Gastrocnemius medialis (tissue), 4 donors: Measurements from ENCODE around the gene DUOX1. TPM values are rescaled to one million over a fixed set of nuclear protein-coding genes. Genes with fewer than 3 reads are reported as not detected.

Experiments
- ATAC-seq, 2 donors: fragments of 150-250 bp; one replicate each; pipeline ENCODE4 v1.9.1; 2016
- DNase-seq, 2 donors: peaks; one replicate each; pipeline ENCODE4 v3.0.0-alpha.2; 2019
- H3K27ac ChIP-seq, 4 donors: fragments of 200-600 bp; sonication (generic); 1 replicate in 1 of 4; 2 replicates in 3 of 4; pipeline ENCODE4 v1.5.1; 2016 to 2018; ENCODE audit warnings: mild to moderate bottlenecking in 2 of 4, moderate library complexity in 1 of 4
- H3K27me3 ChIP-seq, 3 donors: fragments of 200-600 bp; sonication (generic) in 2 of 3; 1 replicate in 1 of 3; 2 replicates in 2 of 3; pipeline versions ENCODE4 v1.5.1 to v1.6.0; 2016 to 2019; ENCODE audit warnings: mild to moderate bottlenecking in 1 of 3, moderate library complexity in 1 of 3
- H3K36me3 ChIP-seq, 2 donors: fragments of 200-600 bp; sonication (generic) in 1 of 2; one replicate each; pipeline ENCODE4 v1.5.1; 2017 to 2018
- H3K4me1 ChIP-seq, 2 donors: fragments of 200-600 bp; sonication (generic) in 1 of 2; one replicate each; pipeline ENCODE4 v1.5.1; 2016 to 2017; ENCODE audit warnings: mild to moderate bottlenecking in 2 of 2
- H3K4me3 ChIP-seq, 4 donors: fragments of 200-600 bp; sonication (generic) in 3 of 4; 1 replicate in 1 of 4; 2 replicates in 3 of 4; pipeline ENCODE4 v1.5.1; 2016 to 2019; ENCODE audit warnings: mild to moderate bottlenecking in 2 of 4
- H3K9me3 ChIP-seq, 3 donors: fragments of 200-600 bp; sonication (generic) in 2 of 3; 1 replicate in 1 of 3; 2 replicates in 2 of 3; pipeline ENCODE4 v1.5.1; 2016 to 2019
- POLR2A ChIP-seq, 2 donors: fragments of 450-650 bp; IDR thresholded peaks; one replicate each; pipeline ENCODE4 v1.6.1; 2017; ENCODE audit warnings: antibody characterized with exemption in 2 of 2, mild to moderate bottlenecking in 2 of 2, moderate library complexity in 2 of 2
- in situ Hi-C, 4 donors: fragments of 200-750 bp; cut with MboI; loops; one replicate each; pipeline versions ENCODE4 v1.15.0 to v1.8.0; 2017; ENCODE audit warnings: low sequenced_read_pairs in 4 of 4
- intact Hi-C: fragments of 100-400 bp; cut with DNase I; formaldehyde crosslinking; loops from one replicate; pipeline ENCODE4 v1.15.1; 2023; ENCODE audit warnings: low total_unique reads
- total RNA-seq, 4 donors: library from RNA; depleted of rRNA; stranded (reverse); fragments of >200 nt; gene quantifications; one replicate each; pipeline versions ENCODE4 v1.1.0 to v1.2.3, GENCODE V29; 2016
- TF ChIP-seq, protein P1 (sequence below), 5 experiments: fragments of 450-650 bp in 3 of 5; fragments of 200-600 bp in 2 of 5; sonication (generic) in 2 of 5; IDR thresholded peaks in 4 of 5; conservative IDR thresholded peaks in 1 of 5; 1 replicate in 4 of 5; 2 replicates in 1 of 5; pipeline ENCODE4 v1.5.1; 2016 to 2019; ENCODE audit warnings: antibody characterized with exemption in 5 of 5, mild to moderate bottlenecking in 3 of 5, moderate library complexity in 3 of 5

The DUOX1 gene
- total RNA-seq, 4 donors from 2014 or later = 0.07 to 0.56 (median 0.13) TPM; not detected in 1

DNA sequence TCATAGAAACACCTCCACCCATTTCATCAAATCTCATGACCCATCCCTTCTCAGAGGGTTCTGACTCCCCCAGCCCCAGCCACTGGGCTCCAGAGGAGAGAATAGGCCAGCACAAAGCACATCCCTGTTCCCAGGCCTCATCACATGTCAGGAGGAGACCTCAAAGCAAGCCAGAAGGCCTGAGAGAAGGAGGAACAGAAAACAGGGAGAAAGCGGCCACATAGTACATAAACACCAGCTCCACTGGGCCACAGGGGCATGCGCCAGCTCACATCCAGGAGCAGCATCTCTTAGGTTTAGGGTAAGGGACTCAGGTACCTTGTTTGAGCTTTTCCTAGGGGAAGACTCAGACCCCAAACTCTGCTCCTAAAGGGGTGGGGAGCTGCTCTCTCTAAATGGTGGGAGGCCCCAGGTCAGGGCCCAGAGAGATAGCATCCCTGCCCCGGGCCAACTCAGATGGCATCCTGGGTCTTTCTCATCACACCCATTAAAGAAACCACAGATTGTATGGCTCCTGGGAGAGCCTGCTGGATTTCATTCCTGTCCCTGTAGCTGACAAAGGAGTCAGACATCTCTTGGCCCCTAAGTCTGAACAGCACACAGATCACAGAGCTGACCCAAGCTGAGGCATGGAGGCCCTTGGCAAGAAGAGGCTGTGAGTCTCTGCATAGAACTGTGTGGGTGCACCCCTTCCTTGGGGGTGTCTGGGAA lies 55.4 kb downstream of the DUOX1 start:
- no peak overlapping the region for H3K4me3 ChIP-seq
- H3K27me3 ChIP-seq = no peaks in the 10 kb centered on the region
- no peak for ATAC-seq
- intact Hi-C loops (loop anchor here (10.0 kb wide), 1 partner anchor 470 kb away; the partner anchor contains the start of genes B2M and PATL2), in situ Hi-C loops (loop anchor here in 2 of 4 donors (25.0 kb wide), 1 partner anchor 452 kb away; the partner anchor contains the start of gene SQOR (in 2 of the 2))
- no peak for DNase-seq
- no peaks in the 10 kb centered on the region for H3K9me3 ChIP-seq
- H3K4me1 ChIP-seq = peaks cover 11 to 14% of the 10 kb centered on the region in 2 donors
- no peak overlapping the region for H3K27ac ChIP-seq
- TF ChIP-seq, protein P1, sequence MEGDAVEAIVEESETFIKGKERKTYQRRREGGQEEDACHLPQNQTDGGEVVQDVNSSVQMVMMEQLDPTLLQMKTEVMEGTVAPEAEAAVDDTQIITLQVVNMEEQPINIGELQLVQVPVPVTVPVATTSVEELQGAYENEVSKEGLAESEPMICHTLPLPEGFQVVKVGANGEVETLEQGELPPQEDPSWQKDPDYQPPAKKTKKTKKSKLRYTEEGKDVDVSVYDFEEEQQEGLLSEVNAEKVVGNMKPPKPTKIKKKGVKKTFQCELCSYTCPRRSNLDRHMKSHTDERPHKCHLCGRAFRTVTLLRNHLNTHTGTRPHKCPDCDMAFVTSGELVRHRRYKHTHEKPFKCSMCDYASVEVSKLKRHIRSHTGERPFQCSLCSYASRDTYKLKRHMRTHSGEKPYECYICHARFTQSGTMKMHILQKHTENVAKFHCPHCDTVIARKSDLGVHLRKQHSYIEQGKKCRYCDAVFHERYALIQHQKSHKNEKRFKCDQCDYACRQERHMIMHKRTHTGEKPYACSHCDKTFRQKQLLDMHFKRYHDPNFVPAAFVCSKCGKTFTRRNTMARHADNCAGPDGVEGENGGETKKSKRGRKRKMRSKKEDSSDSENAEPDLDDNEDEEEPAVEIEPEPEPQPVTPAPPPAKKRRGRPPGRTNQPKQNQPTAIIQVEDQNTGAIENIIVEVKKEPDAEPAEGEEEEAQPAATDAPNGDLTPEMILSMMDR (IDR thresholded peaks at IDR 0.05 in 4 of 5, conservative IDR thresholded peaks at IDR 0.05 in 1 of 5) = no peak
- no peak for TF ChIP-seq POLR2A (IDR thresholded peaks at IDR 0.05)
- H3K36me3 ChIP-seq = no peaks in the 10 kb centered on the region

DNA sequence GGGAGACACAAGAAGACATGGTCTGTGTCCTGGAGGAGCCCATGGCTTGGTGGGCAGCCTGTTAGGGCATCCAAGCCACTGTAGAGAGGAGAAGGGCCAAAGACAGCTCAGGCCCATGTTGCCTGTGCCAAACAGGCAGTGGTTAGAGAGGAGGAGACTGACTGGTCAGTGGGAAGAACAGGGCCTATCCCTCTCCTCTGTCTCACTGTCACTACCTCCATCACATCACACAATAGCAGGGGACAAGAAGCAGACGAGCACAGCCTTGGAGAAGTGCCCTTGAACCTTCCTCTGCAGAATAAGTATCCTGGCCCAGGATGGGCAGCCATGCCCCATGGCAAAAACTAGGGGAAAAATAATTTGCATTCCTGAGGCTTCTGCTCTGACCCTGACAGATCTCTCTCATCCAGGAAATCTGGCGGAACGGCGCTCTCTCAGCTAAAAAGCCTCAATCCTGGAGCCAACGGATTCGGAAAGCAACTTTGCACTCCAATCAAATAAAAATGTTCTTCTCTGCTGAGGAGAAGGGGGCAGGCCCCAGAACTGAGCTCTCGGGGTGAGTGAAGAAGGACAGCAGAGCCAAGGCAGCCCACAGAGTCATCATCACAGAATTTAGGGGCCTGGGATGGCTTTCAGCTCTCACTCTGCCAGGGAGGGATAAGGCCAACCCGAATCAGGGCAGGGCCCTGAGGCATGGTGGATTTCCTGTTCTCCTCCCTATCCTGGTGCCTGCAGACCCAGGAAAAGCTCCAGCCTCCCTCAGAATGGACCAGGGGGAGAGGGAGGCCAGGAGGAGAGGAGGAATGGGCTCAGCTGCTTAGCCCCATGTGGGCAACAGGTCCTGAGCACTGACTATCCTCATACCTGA lies 56.3 kb downstream of the DUOX1 start:
- DNase-seq = no peak
- peak in 1 of 2 donors; percentile 25 for ATAC-seq
- Histone ChIP-seq H3K27me3 (no peaks in the 10 kb centered on the region), H3K27ac (peak overlapping the region; percentile 52 to 72 (median 70)), H3K9me3 (no peaks in the 10 kb centered on the region), H3K4me1 (peaks cover 11 to 14% of the 10 kb centered on the region in 2 donors), H3K4me3 (peak overlapping the region in 2 of 4 donors; percentile 60 to 63), H3K36me3 (no peaks in the 10 kb centered on the region)
- in situ Hi-C loops (loop anchor here in 2 of 4 donors (25.0 kb wide), 1 partner anchor 451 kb away; the partner anchor contains the start of gene SQOR (in 2 of the 2)), intact Hi-C loops (loop anchor here (2.0 to 10.0 kb wide), 2 partner anchors 19 to 471 kb away; partner anchors contain the start of genes B2M and PATL2)
- TF ChIP-seq, protein P1 (IDR thresholded peaks at IDR 0.05 in 4 of 5, conservative IDR thresholded peaks at IDR 0.05 in 1 of 5) = no peak
- no peak for TF ChIP-seq POLR2A (IDR thresholded peaks at IDR 0.05)

DNA sequence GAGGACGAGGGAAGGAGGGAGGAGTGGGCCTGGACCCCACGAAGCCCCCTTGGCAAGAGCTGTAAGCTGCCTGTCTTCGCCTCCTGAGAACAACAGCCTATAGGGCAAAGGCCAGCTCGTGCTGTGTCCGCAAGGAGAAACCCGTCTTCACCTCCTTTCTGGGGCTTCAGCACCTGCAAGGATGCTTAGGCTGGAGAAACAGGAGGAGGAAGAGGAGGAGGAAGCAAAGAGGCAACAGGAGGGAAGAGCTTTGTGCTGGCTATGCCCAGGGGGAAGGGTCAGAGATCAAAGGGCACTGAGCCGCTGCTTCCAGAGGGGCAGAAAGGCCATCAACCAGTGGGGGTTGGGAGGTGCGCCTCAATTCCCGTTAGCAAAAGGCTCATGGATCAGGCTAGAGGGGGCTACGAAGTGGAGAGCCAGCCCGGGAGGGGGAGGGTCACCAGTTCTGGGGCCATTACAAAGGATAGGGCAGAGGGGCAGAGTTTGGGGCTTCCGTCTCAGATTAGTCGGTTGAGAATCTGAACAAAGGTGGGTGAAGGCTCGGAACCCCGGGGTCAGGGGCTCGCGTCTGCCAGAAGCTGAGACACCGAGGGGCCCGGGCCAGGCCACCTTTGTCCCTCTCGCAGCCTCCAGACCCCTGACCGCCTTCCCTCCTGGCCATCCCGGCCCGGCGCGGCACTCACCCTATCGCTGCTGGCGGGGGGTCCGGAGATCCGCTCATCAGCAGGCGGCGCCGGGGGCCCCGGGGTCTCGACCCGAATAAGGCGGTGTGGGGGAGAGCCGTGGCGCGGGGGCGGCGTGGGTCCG lies 57.2 kb downstream of the DUOX1 start:
- peaks cover 11 to 14% of the 10 kb centered on the region in 2 donors for H3K4me1 ChIP-seq
- peak overlapping the region; percentile 60 to 76 (median 67) for H3K4me3 ChIP-seq
- DNase-seq (no peak), ATAC-seq (no peak)
- peak overlapping the region; percentile 52 to 72 (median 70) for H3K27ac ChIP-seq
- no peaks in the 10 kb centered on the region for H3K9me3 ChIP-seq
- TF ChIP-seq POLR2A (IDR thresholded peaks at IDR 0.05) = no peak
- TF ChIP-seq, protein P1 (IDR thresholded peaks at IDR 0.05 in 4 of 5, conservative IDR thresholded peaks at IDR 0.05 in 1 of 5) = no peak
- in situ Hi-C loops (loop anchor here in 2 of 4 donors (25.0 kb wide), 1 partner anchor 450 kb away; the partner anchor contains the start of gene SQOR (in 2 of the 2)), intact Hi-C loops (loop anchor here (2.0 to 10.0 kb wide), 2 partner anchors 20 to 472 kb away; partner anchors contain the start of genes B2M and PATL2)
- no peaks in the 10 kb centered on the region for H3K36me3 ChIP-seq
- H3K27me3 ChIP-seq = no peaks in the 10 kb centered on the region

DNA sequence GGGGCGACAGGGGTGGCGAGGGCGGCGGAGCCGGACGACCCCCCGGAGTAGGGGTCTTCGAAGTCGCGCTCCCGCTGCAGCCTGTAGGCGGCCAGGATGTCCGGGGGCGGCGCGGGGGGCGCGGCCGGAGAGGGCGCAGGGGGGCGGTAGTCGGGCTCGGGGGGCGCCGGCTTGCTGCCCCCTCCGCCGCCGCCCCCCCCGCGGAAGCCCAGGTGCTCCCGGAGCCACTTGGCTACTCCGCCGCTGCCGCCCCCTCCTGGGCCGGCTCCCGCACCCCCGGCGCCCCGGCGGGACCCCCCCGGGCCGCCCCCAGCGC lies 57.7 kb downstream of the DUOX1 start:
- intact Hi-C loops (loop anchor here (2.0 to 10.0 kb wide), 2 partner anchors 21 to 473 kb away; partner anchors contain the start of genes B2M and PATL2), in situ Hi-C loops (loop anchor here in 2 of 4 donors (25.0 kb wide), 1 partner anchor 450 kb away; the partner anchor contains the start of gene SQOR (in 2 of the 2))
- DNase-seq (no peak), ATAC-seq (no peak)
- Histone ChIP-seq H3K27me3 (no peaks in the 10 kb centered on the region), H3K27ac (peak overlapping the region; percentile 52 to 72 (median 70)), H3K36me3 (no peaks in the 10 kb centered on the region), H3K9me3 (no peaks in the 10 kb centered on the region), H3K4me3 (peak overlapping the region; percentile 63 to 76 (median 70)), H3K4me1 (peaks cover 11 to 14% of the 10 kb centered on the region in 2 donors)
- TF ChIP-seq POLR2A (IDR thresholded peaks at IDR 0.05) = peak in 1 of 2 donors; percentile 6
- TF ChIP-seq, protein P1 (IDR thresholded peaks at IDR 0.05 in 4 of 5, conservative IDR thresholded peaks at IDR 0.05 in 1 of 5) = no peak
